PFSK-1 (cell line): ENCODE results near the gene HBQ1.

Experiments
- FOXP2 ChIP-seq: optimal IDR thresholded peaks from 2 replicates; pipeline ENCODE3; 2011; ENCODE audit warnings: borderline replicate concordance, control low read depth, inconsistent platforms; ENCODE audit not compliant: insufficient read depth; ENCODE audit errors: extremely low read length, extremely low read depth
- POLR2AphosphoS5 ChIP-seq: IDR thresholded peaks from 2 replicates; pipeline ENCODE4 v1.6.1; 2012; ENCODE audit warnings: low read depth, mild to moderate bottlenecking, control low read depth, low read length, moderate library complexity
- REST ChIP-seq, 2 experiments: IDR thresholded peaks; 2 replicates each; pipeline versions ENCODE4 v1.6.1 to v1.8.0; 2011 to 2012; ENCODE audit warnings: low read depth in 2 of 2, low read length in 2 of 2, control low read depth in 1 of 2, inconsistent platforms in 1 of 2, mild to moderate bottlenecking in 1 of 2, moderate library complexity in 1 of 2; ENCODE audit not compliant: insufficient read depth in 1 of 2
- SIN3A ChIP-seq: IDR thresholded peaks from 2 replicates; pipeline ENCODE4 v1.6.1; 2012; ENCODE audit warnings: mild to moderate bottlenecking, low read length, moderate library complexity, borderline replicate concordance; ENCODE audit not compliant: insufficient read depth
- TAF1 ChIP-seq: IDR thresholded peaks from 2 replicates; pipeline ENCODE4 v1.6.1; 2012; ENCODE audit warnings: low read length, control low read depth, borderline replicate concordance; ENCODE audit not compliant: insufficient read depth

The HBQ1 gene

GRCh38 chr16:191831-192230, 11.6 kb downstream of the HBQ1 start:
- TF ChIP-seq POLR2AphosphoS5 (no peak), REST (IDR thresholded peaks at IDR 0.05; ENCODE audit: insufficient read depth in 1 of 2, low read depth in 2 of 2, low read length in 2 of 2) (no peak), TAF1 (no peak)

- TF ChIP-seq FOXP2: no peak
- TF ChIP-seq REST (IDR thresholded peaks at IDR 0.05; ENCODE audit: insufficient read depth in 1 of 2, low read depth in 2 of 2, low read length in 2 of 2): no peak
- no peak for TF ChIP-seq POLR2AphosphoS5
- TF ChIP-seq TAF1: no peak
- no peak for TF ChIP-seq SIN3A
These were observed 12.4 kb downstream of the HBQ1 start for GRCh38 chr16:192686-193085.

- TF ChIP-seq TAF1 (no peak), REST (IDR thresholded peaks at IDR 0.05; ENCODE audit: insufficient read depth in 1 of 2, low read depth in 2 of 2, low read length in 2 of 2) (no peak), SIN3A (no peak), FOXP2 (no peak), POLR2AphosphoS5 (no peak)
These were observed 13.2 kb downstream of the HBQ1 start for GRCh38 chr16:193441-193840.

GRCh38 chr16:194516-194915, 14.3 kb downstream of the HBQ1 start:
- TF ChIP-seq SIN3A: no peak
- TF ChIP-seq TAF1: no peak
- TF ChIP-seq FOXP2: no peak
- no peak for TF ChIP-seq POLR2AphosphoS5
- TF ChIP-seq REST (IDR thresholded peaks at IDR 0.05; ENCODE audit: insufficient read depth in 1 of 2, low read depth in 2 of 2, low read length in 2 of 2): no peak

GRCh38 chr16:200388-200787, 20.1 kb downstream of the HBQ1 start:
- TF ChIP-seq REST (IDR thresholded peaks at IDR 0.05; ENCODE audit: insufficient read depth in 1 of 2, low read depth in 2 of 2, low read length in 2 of 2) (no peak), TAF1 (no peak), FOXP2 (no peak), POLR2AphosphoS5 (no peak), SIN3A (no peak)
